Hepatic stellate cell (primary cell): Measurements from ENCODE around the gene BEND7.
"Not testable (repeated sequence)": the region's sequence is repeated elsewhere in the genome, so short reads cannot be mapped to it uniquely, and the experiment has no call there.

Experiments
- DNase-seq: peaks from one replicate; pipeline ENCODE4 v3.0.0; 2011; ENCODE audit warnings: low spot score

BEND7 gene

GRCh38 chr10:13420532-13421307 is 108.1 kb downstream of the BEND7 start:
- DNase-seq = no peak

GRCh38 chr10:13417459-13418126 is 111.2 kb downstream of the BEND7 start:
- DNase-seq = no peak

DNA sequence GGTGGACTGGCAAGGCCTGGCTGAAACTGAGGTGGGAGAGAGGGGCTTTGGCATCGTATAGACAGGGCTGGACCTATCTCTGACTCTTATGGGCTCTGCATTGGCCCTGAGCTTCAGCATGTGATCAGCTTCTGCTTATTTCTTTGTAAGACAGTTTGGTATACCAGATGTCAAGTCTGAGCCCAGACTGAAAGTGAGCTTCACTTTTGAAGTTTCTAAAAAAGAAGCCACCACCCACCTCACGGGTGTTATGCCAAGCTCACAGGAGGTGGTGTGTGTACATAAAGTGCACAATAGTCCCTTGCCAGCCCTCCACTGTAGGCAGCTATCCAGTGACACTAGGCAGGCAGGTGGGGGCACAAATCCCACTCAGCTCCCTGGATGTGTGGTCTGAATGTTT is 112.1 kb downstream of the BEND7 start:
- no peak for DNase-seq

GRCh38 chr10:13414855-13415254 is 114.0 kb downstream of the BEND7 start:
- no peak for DNase-seq

GRCh38 chr10:13414137-13414536 is 114.7 kb downstream of the BEND7 start:
- DNase-seq = no peak

DNA sequence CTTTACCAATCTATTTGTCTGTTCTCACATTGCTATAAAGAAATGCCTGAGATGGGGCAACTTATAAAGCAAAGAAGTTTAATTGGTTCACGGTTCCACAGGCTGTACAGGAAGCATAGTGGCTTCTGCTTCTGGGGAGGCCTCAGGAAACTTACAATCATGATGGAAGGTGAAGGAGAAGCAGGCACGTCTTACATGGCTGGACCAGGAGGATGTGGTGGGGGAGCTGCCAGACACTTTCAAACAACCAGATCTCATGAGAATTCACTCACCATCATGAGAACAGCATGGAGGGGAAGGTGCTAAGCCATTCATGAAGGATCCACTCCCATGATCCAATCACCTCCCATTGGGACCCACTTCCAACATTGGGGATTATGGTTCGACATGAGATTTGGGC is 115.9 kb downstream of the BEND7 start:
- no peak for DNase-seq

DNA sequence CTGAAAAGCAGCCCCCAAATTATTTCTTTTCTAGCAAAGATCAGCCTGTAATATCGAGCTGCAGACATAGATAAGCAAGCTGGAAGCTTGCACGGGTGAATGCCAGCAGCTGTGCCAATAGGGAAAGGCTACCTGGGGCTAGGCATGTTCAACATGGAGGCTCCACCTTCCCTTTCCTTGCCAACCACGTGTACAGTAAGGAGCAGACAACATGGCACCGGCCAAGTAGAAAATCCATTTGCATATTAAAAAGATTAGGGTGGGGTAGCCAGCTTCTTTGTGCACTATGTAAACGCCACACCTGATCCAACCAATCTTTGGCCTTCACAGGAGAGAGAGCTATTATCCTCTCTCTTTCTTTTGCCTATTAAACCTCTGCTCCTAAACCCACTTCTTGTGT is 124.0 kb downstream of the BEND7 start:
- no peak for DNase-seq

GRCh38 chr10:13404305-13404759 is 124.5 kb downstream of the BEND7 start:
- DNase-seq = no peak

- DNase-seq = not testable (repeated sequence)
Observed at GRCh38 chr10:13403426-13403825, 125.4 kb downstream of the BEND7 start.

- no peak for DNase-seq
Observed at GRCh38 chr10:13402021-13402420, 126.8 kb downstream of the BEND7 start.

DNA sequence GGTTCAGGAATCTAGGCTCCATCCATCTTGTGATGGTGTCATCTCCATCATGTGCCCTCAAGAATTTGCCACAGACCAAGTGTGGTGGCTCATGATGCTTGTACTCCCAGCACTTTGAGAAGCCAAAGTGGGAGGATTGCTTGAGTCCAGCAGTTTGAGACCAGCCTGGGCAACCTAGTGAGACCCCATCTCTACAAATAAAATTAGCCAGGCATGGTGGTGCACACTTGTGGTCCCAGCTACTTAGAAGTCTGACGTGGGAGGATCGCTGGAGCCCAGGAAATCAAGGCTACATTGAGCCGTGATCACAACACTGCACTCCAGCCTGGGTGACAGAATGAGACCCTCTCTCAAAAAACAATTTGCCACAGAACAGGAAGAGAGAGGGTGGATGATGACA is 127.7 kb downstream of the BEND7 start:
- no peak for DNase-seq

- DNase-seq = no peak
Observed at GRCh38 chr10:13400196-13400965, 128.4 kb downstream of the BEND7 start.

DNA sequence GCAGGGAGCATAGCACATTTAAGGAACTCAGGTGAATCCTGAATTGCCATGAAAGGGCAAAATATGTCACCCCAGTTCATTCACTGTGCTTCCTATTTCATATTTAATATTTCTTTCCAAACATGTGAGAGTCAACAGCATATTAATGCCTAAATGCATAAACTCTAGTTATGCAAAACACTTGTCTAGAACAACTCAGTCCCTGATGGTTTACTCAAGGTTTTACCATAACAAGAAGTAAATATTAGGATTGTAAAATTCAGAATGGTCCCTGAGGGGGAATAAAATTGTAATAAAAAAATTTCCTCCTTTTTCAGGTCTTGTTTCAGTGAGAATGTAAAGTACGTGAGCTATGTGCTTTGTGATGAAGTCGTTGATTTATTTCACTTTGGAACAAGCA is 129.1 kb downstream of the BEND7 start:
- no peak for DNase-seq

DNA sequence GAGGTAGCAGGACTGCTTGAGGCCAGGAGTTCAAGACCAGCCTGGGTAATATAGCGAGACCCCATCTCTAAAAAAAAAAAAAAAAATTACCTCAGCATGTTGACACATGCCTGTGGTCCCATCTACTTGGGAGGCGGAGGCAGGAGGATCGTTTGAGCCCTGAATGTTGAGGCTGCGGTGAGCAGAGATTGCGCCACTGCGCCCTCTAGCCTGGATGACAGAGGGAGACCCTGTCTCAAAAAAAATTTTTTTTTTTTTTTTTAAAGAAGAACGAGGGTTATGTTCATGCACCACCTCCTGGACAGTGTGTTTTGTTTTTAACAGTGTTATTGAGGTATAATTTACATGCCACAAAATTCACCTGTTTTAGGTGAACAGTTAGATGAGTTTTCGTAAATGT is 129.6 kb downstream of the BEND7 start:
- DNase-seq = no peak

DNA sequence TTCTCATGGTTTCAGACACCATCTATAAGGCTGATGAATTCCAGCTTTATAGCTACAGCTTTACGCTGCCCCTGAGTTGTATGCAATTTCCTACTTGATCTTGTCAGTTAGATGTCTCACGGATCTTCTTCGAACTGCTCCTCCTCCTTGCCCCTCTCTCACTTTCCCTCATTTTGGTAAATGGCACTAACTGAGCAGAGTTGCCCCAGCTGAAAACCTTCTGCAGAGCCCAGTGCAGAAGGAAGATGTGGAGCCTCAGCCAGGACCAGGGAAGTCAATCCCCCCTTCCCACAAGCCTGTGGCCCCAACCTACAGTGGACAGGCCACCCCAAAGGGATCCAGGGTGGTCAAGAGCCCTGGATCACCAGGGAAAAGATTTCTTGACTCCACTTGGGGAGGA is 131.8 kb downstream of the BEND7 start:
- no peak for DNase-seq

- DNase-seq = no peak
Observed at GRCh38 chr10:13396369-13396768, 132.4 kb downstream of the BEND7 start.

DNA sequence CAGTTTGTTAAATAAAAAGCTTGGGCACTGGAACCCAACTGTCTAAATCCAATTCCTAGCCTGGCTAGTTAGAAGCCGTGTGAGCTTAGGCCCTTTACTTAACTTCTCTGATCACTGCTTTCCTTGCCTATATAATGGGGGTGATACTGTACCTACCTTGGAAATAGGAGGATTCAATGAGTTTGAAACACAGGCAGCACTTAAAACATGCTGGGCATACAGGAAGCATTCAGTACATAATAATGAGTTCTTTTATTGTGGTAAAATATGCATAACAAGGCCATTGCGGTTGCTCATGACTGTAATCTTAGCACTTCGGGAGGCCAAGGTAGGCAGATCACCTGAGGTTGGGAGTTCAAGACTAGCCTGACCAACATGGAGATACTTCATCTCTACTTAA is 133.3 kb downstream of the BEND7 start:
- DNase-seq = no peak

DNA sequence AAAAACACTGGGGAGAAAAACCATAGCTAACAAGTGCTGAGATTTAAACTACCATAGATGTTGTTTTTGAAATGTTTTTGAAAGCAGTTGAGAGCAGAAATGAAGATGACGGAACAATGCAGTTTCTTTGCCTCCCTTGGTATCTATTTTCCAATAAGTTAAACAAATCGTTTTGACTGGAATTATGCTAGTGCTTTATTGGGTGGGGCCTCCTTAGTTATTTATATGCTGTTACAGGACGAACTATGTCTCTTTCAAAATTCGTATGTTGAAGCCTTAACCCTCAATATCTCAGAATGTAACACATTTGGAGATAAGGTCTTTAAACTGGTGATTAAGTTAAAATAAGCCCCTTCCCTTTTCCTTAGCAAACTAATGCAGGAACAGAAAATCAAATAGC is 135.2 kb downstream of the BEND7 start:
- DNase-seq = no peak

DNA sequence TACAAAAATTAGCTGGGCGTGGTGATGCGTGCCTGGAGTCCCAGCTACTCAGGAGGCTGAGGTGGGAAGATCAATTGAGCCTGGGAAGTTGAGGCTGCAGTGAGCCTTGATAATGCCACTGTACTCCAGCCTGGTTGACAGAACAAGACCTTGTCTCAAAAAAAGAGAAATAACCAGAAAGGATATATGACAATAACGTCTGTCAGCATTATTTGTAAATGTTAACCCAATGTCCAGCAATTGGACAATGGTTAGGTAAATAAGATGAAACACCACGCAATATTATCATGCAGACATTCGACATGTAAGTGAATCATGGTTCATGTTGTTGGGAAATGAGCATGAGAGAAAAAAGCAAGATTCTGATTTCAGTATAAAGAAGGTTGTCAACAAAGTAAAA is 136.1 kb downstream of the BEND7 start:
- DNase-seq = no peak
